HepG2 (cell line): Measurements from ENCODE around the gene MYO7A. TPM values are rescaled to one million over a fixed set of nuclear protein-coding genes. Genes with fewer than 3 reads are reported as not detected.
A peak's percentile ranks its signal among the peaks of the same experiment; 100 is the strongest.

Source experiments
- MAZ ChIP-seq, 2 experiments: sonication (generic) in 1 of 2; formaldehyde crosslinking in 1 of 2; IDR thresholded peaks; 2 replicates each; pipeline versions ENCODE4 v1.5.0 to v1.6.1; 2012 to 2020; ENCODE audit warnings: low read depth in 2 of 2, mild to moderate bottlenecking in 2 of 2, borderline replicate concordance in 1 of 2, improper control_type of control experiment in 1 of 2, low read length in 1 of 2, missing genetic modification reagents in 1 of 2, moderate library complexity in 1 of 2
- MTA3 ChIP-seq: sonication (generic); formaldehyde crosslinking; IDR thresholded peaks from 2 replicates; pipeline ENCODE4 v1.4.0; 2020; ENCODE audit warnings: missing genetic modification reagents
- REPIN1 ChIP-seq: sonication (generic); formaldehyde crosslinking; IDR thresholded peaks from 2 replicates; pipeline ENCODE4 v1.8.0; 2022; ENCODE audit warnings: missing genetic modification reagents, low read depth, mild to moderate bottlenecking, borderline replicate concordance
- STAT5B ChIP-seq: sonication (generic); formaldehyde crosslinking; IDR thresholded peaks from 2 replicates; pipeline ENCODE4 v1.4.0; 2020; ENCODE audit warnings: missing genetic modification reagents
- THRA ChIP-seq: sonication (generic); formaldehyde crosslinking; IDR thresholded peaks from 2 replicates; pipeline ENCODE4 v1.4.0; 2020; ENCODE audit warnings: missing genetic modification reagents, borderline replicate concordance
- TP53 ChIP-seq: sonication (generic); formaldehyde crosslinking; conservative IDR thresholded peaks from 2 replicates; pipeline ENCODE4 v1.4.0; 2020; ENCODE audit warnings: missing genetic modification reagents
- ZIK1 ChIP-seq: sonication (generic); formaldehyde crosslinking; IDR thresholded peaks from 2 replicates; pipeline ENCODE4 v1.5.0; 2020; ENCODE audit warnings: mild to moderate bottlenecking, low read depth, missing genetic modification reagents, borderline replicate concordance
- ZMYM2 ChIP-seq: sonication (generic); formaldehyde crosslinking; IDR thresholded peaks from 2 replicates; pipeline ENCODE4 v1.8.0; 2022; ENCODE audit warnings: mild to moderate bottlenecking, missing genetic modification reagents
- ZNF318 ChIP-seq: sonication (generic); formaldehyde crosslinking; IDR thresholded peaks from 2 replicates; pipeline ENCODE4 v1.4.0; 2020; ENCODE audit warnings: mild to moderate bottlenecking, missing genetic modification reagents
- ZNF446 ChIP-seq: sonication (generic); formaldehyde crosslinking; IDR thresholded peaks from 2 replicates; pipeline ENCODE4 v1.5.0; 2020; ENCODE audit warnings: mild to moderate bottlenecking, missing genetic modification reagents
- ZNF510 ChIP-seq: sonication (generic); formaldehyde crosslinking; IDR thresholded peaks from 2 replicates; pipeline ENCODE4 v1.4.0; 2020; ENCODE audit warnings: low read depth, mild to moderate bottlenecking, missing genetic modification reagents
- ZNF589 ChIP-seq: sonication (generic); formaldehyde crosslinking; conservative IDR thresholded peaks from 2 replicates; pipeline ENCODE4 v1.8.0; 2022; ENCODE audit warnings: mild to moderate bottlenecking, moderate library complexity, missing genetic modification reagents
- ZNF616 ChIP-seq: sonication (generic); formaldehyde crosslinking; IDR thresholded peaks from 2 replicates; pipeline ENCODE4 v1.5.0; 2020; ENCODE audit warnings: low read depth, mild to moderate bottlenecking, missing genetic modification reagents
- ZNF639 ChIP-seq: conservative IDR thresholded peaks from 2 replicates; pipeline ENCODE4 v1.6.1; 2018; ENCODE audit warnings: missing genetic modification reagents
- ZNF761 ChIP-seq: sonication (generic); formaldehyde crosslinking; conservative IDR thresholded peaks from 2 replicates; pipeline ENCODE4 v1.4.0; 2020; ENCODE audit warnings: mild to moderate bottlenecking, missing genetic modification reagents
- ZSCAN25 ChIP-seq: sonication (generic); formaldehyde crosslinking; IDR thresholded peaks from 2 replicates; pipeline ENCODE4 v1.8.0; 2022; ENCODE audit warnings: mild to moderate bottlenecking, missing genetic modification reagents
- polyA plus RNA-seq, 8 experiments: library from polyadenylated mRNA; depleted of rRNA in 3 of 8; stranded (reverse) in 7 of 8; unstranded in 1 of 8; fragments of >200 nt; fragmentation: Illumina TruSeq in 4 of 8; extraction: Trizol in 4 of 8; gene quantifications; 2 replicates each; pipeline versions ENCODE4 v1.2.1 to v1.2.3, GENCODE V29; 2011 to 2016; ENCODE audit warnings: low read depth in 4 of 8, missing spikeins in 1 of 8, mixed read lengths in 1 of 8; ENCODE audit not compliant: insufficient read depth in 1 of 8
- total RNA-seq, 5 experiments: library from RNA; depleted of rRNA; stranded (reverse); fragments of >200 nt; fragmentation: Illumina TruSeq; extraction: Trizol; gene quantifications; 2 replicates each; pipeline ENCODE4 v1.2.3, GENCODE V29; 2016; ENCODE audit warnings: low read depth in 1 of 5

MYO7A gene
- total and polyA plus RNA-seq, 2 of the 13 experiments (the other 11 are each of a cell fraction or from before 2014, with no cell fraction given), result 7.5 to 10.0 TPM

- TF ChIP-seq ZNF616 (CRISPR knock-in tag), result no peak; the same call in 1 of the 2 replicates
- TF ChIP-seq ZNF510, result 0 out of 2 replicates have a peak, but pooled peaks have one; percentile 51
- peak; percentile 39; the same call in 1 of the 2 replicates for TF ChIP-seq ZNF589
- TF ChIP-seq REPIN1 (CRISPR knock-in tag), result peak; percentile 45; the same call in 1 of the 2 replicates
- no peak for TF ChIP-seq ZNF446 (CRISPR knock-in tag)
- peak; percentile 53; the same call in 1 of the 2 replicates for TF ChIP-seq THRA (CRISPR knock-in tag)
- TF ChIP-seq MAZ (IDR thresholded peaks at IDR 0.05; ENCODE audit: borderline replicate concordance, low read depth, low read length), result 0 out of 2 replicates have a peak, but pooled peaks have one; percentile 23
- peak; percentile 78; the same call in 1 of the 2 replicates for TF ChIP-seq MAZ (CRISPR knock-in tag; IDR thresholded peaks at IDR 0.05; ENCODE audit: low read depth)
- TF ChIP-seq ZNF761 (CRISPR knock-in tag), result no peak
- TF ChIP-seq TP53 (CRISPR knock-in tag), result 0 out of 2 replicates have a peak, but pooled peaks have one; percentile 48
- 0 out of 2 replicates have a peak, but pooled peaks have one; percentile 6 for TF ChIP-seq ZSCAN25 (CRISPR knock-in tag)
- 0 out of 2 replicates have a peak, but pooled peaks have one; percentile 38 for TF ChIP-seq ZMYM2 (CRISPR knock-in tag)
- 0 out of 2 replicates have a peak, but pooled peaks have one; percentile 4 for TF ChIP-seq ZIK1
- TF ChIP-seq ZNF318 (CRISPR knock-in tag), result no peak; the same call in 1 of the 2 replicates
- TF ChIP-seq STAT5B (CRISPR knock-in tag), result 0 out of 2 replicates have a peak, but pooled peaks have one; percentile 69
- TF ChIP-seq MTA3 (CRISPR knock-in tag), result no peak
- TF ChIP-seq ZNF639 (CRISPR knock-in tag), result no peak
Observed at GRCh38 chr11:77127235-77127911, 673 bp upstream of the MYO7A start (continued).
